ENCODE results near the gene LRP1B. TPM values are rescaled to one million over a fixed set of nuclear protein-coding genes. Genes with fewer than 3 reads are reported as not detected.

The LRP1B gene
- total RNA-seq, 2 donors from 2014 or later = 0.79 to 1.8 TPM

- Histone ChIP-seq H3K9ac (ENCODE audit: extremely low read depth, low read length, poor library complexity, severe bottlenecking) (no peak overlapping the region), H3K27me3 (ENCODE audit: control insufficient read depth, insufficient read depth, low read length, poor library complexity, severe bottlenecking) (no peaks in the 10 kb centered on the region), H3K27ac (ENCODE audit: low read depth, low read length) (no peak overlapping the region), H3K4me1 (ENCODE audit: control insufficient read depth, insufficient read depth, low read length) (no peaks in the 10 kb centered on the region), H3K36me3 (ENCODE audit: control insufficient read depth, insufficient read depth, low read length) (no peaks in the 10 kb centered on the region), H3K9me3 (ENCODE audit: control insufficient read depth, low read length) (no peaks in the 10 kb centered on the region), H3K4me3 (ENCODE audit: low read length) (no peak overlapping the region)
- peaks cover 6% of the 10 kb centered on the region for H3K4me1 Mint-ChIP-seq
- DNase-seq = no peak
- no peaks in the 10 kb centered on the region for H3K36me3 Mint-ChIP-seq (ENCODE audit: low read depth)
- H3K9me3 Mint-ChIP-seq = no peaks in the 10 kb centered on the region
- H3K4me3 Mint-ChIP-seq = no peak overlapping the region
- TF ChIP-seq, protein P1, sequence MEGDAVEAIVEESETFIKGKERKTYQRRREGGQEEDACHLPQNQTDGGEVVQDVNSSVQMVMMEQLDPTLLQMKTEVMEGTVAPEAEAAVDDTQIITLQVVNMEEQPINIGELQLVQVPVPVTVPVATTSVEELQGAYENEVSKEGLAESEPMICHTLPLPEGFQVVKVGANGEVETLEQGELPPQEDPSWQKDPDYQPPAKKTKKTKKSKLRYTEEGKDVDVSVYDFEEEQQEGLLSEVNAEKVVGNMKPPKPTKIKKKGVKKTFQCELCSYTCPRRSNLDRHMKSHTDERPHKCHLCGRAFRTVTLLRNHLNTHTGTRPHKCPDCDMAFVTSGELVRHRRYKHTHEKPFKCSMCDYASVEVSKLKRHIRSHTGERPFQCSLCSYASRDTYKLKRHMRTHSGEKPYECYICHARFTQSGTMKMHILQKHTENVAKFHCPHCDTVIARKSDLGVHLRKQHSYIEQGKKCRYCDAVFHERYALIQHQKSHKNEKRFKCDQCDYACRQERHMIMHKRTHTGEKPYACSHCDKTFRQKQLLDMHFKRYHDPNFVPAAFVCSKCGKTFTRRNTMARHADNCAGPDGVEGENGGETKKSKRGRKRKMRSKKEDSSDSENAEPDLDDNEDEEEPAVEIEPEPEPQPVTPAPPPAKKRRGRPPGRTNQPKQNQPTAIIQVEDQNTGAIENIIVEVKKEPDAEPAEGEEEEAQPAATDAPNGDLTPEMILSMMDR (conservative IDR thresholded peaks at IDR 0.05) = no peak
- no peak overlapping the region for H3K27ac Mint-ChIP-seq
- WGBS, 2 experiments (ENCODE audit: insufficient coverage in 1 of 2, insufficient read length in 1 of 2) = 89% methylated on average over 1 to 4 of the region's 4 CpGs
- no peaks in the 10 kb centered on the region for H3K27me3 Mint-ChIP-seq (ENCODE audit: insufficient read depth)
These were observed 30.5 kb downstream of the LRP1B start for GRCh38 chr2:142100139-142100873.

DNA sequence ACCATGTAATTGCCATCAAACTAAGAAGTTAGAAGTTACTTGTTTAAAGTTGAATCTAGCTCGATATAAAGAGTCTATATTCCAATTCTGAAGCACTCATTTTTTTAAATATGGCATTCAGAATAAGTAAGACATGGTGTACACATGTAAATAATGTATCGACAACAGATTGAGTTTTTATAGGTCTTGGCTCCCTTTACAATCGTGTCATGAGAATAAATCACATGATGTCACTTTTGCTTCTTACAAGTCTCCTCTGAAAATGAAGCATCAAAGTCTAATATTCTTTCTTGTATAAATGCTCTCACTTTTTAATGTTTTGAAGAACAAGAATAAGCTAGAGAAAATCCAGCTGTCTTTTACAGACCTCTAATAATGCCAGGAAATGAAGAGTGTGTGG lies 33.1 kb downstream of the LRP1B start:
- Histone ChIP-seq H3K4me3 (ENCODE audit: low read length) (no peak overlapping the region), H3K4me1 (ENCODE audit: control insufficient read depth, insufficient read depth, low read length) (no peaks in the 10 kb centered on the region), H3K27me3 (ENCODE audit: control insufficient read depth, insufficient read depth, low read length, poor library complexity, severe bottlenecking) (no peaks in the 10 kb centered on the region), H3K9me3 (ENCODE audit: control insufficient read depth, low read length) (no peaks in the 10 kb centered on the region), H3K9ac (ENCODE audit: extremely low read depth, low read length, poor library complexity, severe bottlenecking) (no peak overlapping the region), H3K27ac (ENCODE audit: low read depth, low read length) (no peak overlapping the region), H3K36me3 (ENCODE audit: control insufficient read depth, insufficient read depth, low read length) (no peaks in the 10 kb centered on the region)
- no peak overlapping the region for H3K4me3 Mint-ChIP-seq
- H3K36me3 Mint-ChIP-seq (ENCODE audit: low read depth) = no peaks in the 10 kb centered on the region
- no peaks in the 10 kb centered on the region for H3K27me3 Mint-ChIP-seq (ENCODE audit: insufficient read depth)
- DNase-seq = no peak
- 92 to 93% methylated on average over 2 to 3 of the region's 3 CpGs for WGBS, 2 experiments (ENCODE audit: insufficient coverage in 1 of 2, insufficient read length in 1 of 2)
- no peaks in the 10 kb centered on the region for H3K9me3 Mint-ChIP-seq
- peaks cover 7% of the 10 kb centered on the region for H3K4me1 Mint-ChIP-seq
- TF ChIP-seq, protein P1 (conservative IDR thresholded peaks at IDR 0.05) = no peak
- H3K27ac Mint-ChIP-seq = no peak overlapping the region

GRCh38 chr2:142095647-142096046 lies 35.2 kb downstream of the LRP1B start:
- H3K4me1 Mint-ChIP-seq = peaks cover 7% of the 10 kb centered on the region
- Histone ChIP-seq H3K4me1 (ENCODE audit: control insufficient read depth, insufficient read depth, low read length) (no peaks in the 10 kb centered on the region), H3K4me3 (ENCODE audit: low read length) (no peak overlapping the region), H3K36me3 (ENCODE audit: control insufficient read depth, insufficient read depth, low read length) (no peaks in the 10 kb centered on the region), H3K9me3 (ENCODE audit: control insufficient read depth, low read length) (no peaks in the 10 kb centered on the region), H3K9ac (ENCODE audit: extremely low read depth, low read length, poor library complexity, severe bottlenecking) (no peak overlapping the region), H3K27me3 (ENCODE audit: control insufficient read depth, insufficient read depth, low read length, poor library complexity, severe bottlenecking) (no peaks in the 10 kb centered on the region), H3K27ac (ENCODE audit: low read depth, low read length) (no peak overlapping the region)
- TF ChIP-seq, protein P1 (conservative IDR thresholded peaks at IDR 0.05) = no peak
- H3K4me3 Mint-ChIP-seq = no peak overlapping the region
- H3K27me3 Mint-ChIP-seq (ENCODE audit: insufficient read depth) = no peaks in the 10 kb centered on the region
- H3K27ac Mint-ChIP-seq = no peak overlapping the region
- 100% methylated on average over 2 of the region's 2 CpGs; no CpG with 5 or more reads in 1 of the 2 experiments for WGBS, 2 experiments (ENCODE audit: insufficient coverage in 1 of 2, insufficient read length in 1 of 2)
- DNase-seq = no peak
- H3K9me3 Mint-ChIP-seq = no peaks in the 10 kb centered on the region
- no peaks in the 10 kb centered on the region for H3K36me3 Mint-ChIP-seq (ENCODE audit: low read depth)
